ENCODE results near the gene SUPT5H.

- TF ChIP-seq CTCF (IDR thresholded peaks at IDR 0.05; ENCODE audit: borderline replicate concordance, extremely low read depth, low read length, poor library complexity, severe bottlenecking) (no peak), EZH2 (IDR thresholded peaks at IDR 0.05; ENCODE audit: borderline replicate concordance, low read depth, low read length, severe bottlenecking) (no peak)
Measured at GRCh38 chr19:39463403-39463802, 18.0 kb downstream of the SUPT5H start.
